Measurements from ENCODE around the gene C10orf90.

The C10orf90 gene

GRCh38 chr10:126637501-126637900, 33.0 kb downstream of the C10orf90 start:
- no peaks in the 10 kb centered on the region for H3K9me3 ChIP-seq
- H3K36me3 ChIP-seq (replicated peaks) = no peaks in the 10 kb centered on the region
- in situ Hi-C loops (cut with MboI; ENCODE audit: low sequenced_read_pairs) = no loop called here
- H3K4me3 ChIP-seq = no peak overlapping the region
- H3K27me3 ChIP-seq (ENCODE audit: low read depth) = peaks cover 6% of the 10 kb centered on the region; the same call in 1 of the 2 replicates
- no peak for DNase-seq (ENCODE audit: low spot score in 2 of 2)
- no peaks in the 10 kb centered on the region for H3K4me1 ChIP-seq

DNA sequence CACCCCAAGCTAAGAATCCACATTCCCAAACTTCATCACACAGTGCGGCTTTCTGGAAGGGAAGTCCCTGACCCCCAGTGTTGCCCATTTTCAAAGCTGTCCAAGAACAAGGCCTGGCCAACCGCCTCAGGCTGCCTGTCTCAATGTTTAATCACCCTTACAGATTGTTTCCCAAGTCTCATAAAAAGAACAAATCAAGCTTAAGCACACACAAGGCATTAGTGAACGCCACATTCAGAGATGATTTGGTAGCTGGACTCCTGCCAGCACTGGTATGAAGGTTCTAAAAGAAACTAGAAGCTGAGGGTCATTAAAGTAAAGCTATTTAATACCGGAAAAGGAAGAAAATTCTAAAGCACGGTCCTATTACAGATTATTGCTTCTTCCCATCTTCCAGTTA, 35.6 kb downstream of the C10orf90 start:
- H3K27me3 ChIP-seq (ENCODE audit: low read depth) = peaks cover 6% of the 10 kb centered on the region; the same call in 1 of the 2 replicates
- peak; percentile 3 to 17 for DNase-seq (ENCODE audit: low spot score in 2 of 2)
- no peak overlapping the region for H3K4me3 ChIP-seq
- in situ Hi-C loops (cut with MboI; ENCODE audit: low sequenced_read_pairs) = no loop called here
- no peaks in the 10 kb centered on the region for H3K36me3 ChIP-seq (replicated peaks)
- no peaks in the 10 kb centered on the region for H3K4me1 ChIP-seq
- no peaks in the 10 kb centered on the region for H3K9me3 ChIP-seq

- Histone ChIP-seq H3K36me3 (replicated peaks) (no peaks in the 10 kb centered on the region), H3K4me3 (no peak overlapping the region), H3K9me3 (no peaks in the 10 kb centered on the region), H3K4me1 (no peaks in the 10 kb centered on the region), H3K27me3 (ENCODE audit: low read depth) (peaks cover 6% of the 10 kb centered on the region; the same call in 1 of the 2 replicates)
- DNase-seq (ENCODE audit: low spot score in 2 of 2) = no peak
- in situ Hi-C loops (cut with MboI; ENCODE audit: low sequenced_read_pairs) = no loop called here
Observed at GRCh38 chr10:126634347-126634746, 36.1 kb downstream of the C10orf90 start.

DNA sequence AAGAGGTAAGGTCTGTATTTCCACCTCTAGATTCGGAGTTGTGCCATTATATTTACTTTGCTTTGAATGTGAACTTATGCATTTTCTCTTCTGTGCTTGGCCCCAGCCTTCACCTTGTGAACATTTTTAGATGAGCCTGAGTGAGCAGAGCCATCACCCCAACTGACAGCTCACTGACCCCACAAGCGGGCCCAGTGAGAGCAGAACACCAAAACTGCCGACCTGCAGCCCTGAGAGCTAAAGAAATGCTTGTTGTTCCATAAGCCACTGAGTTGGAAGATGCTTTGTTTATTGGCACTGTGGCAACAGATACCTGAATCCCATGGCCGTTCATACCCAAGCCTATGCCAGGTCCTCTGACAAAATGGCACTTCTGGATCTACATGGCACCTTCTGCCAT, 37.8 kb downstream of the C10orf90 start:
- Histone ChIP-seq H3K36me3 (replicated peaks) (no peaks in the 10 kb centered on the region), H3K4me1 (no peaks in the 10 kb centered on the region), H3K4me3 (no peak overlapping the region), H3K27me3 (ENCODE audit: low read depth) (peaks cover 6% of the 10 kb centered on the region; the same call in 1 of the 2 replicates), H3K9me3 (no peaks in the 10 kb centered on the region)
- in situ Hi-C loops (cut with MboI; ENCODE audit: low sequenced_read_pairs) = no loop called here
- DNase-seq (ENCODE audit: low spot score in 2 of 2) = no peak

- no peaks in the 10 kb centered on the region for H3K36me3 ChIP-seq (replicated peaks)
- in situ Hi-C loops (cut with MboI; ENCODE audit: low sequenced_read_pairs) = no loop called here
- no peak overlapping the region for H3K4me3 ChIP-seq
- no peak for DNase-seq (ENCODE audit: low spot score in 2 of 2)
- no peaks in the 10 kb centered on the region for H3K9me3 ChIP-seq
- peaks cover 6% of the 10 kb centered on the region; the same call in 1 of the 2 replicates for H3K27me3 ChIP-seq (ENCODE audit: low read depth)
- no peaks in the 10 kb centered on the region for H3K4me1 ChIP-seq
Observed at GRCh38 chr10:126629925-126630624, 40.4 kb downstream of the C10orf90 start.

- no peaks in the 10 kb centered on the region for H3K9me3 ChIP-seq
- no peak overlapping the region for H3K4me3 ChIP-seq
- H3K4me1 ChIP-seq = no peaks in the 10 kb centered on the region
- DNase-seq (ENCODE audit: low spot score in 2 of 2) = no peak
- H3K36me3 ChIP-seq (replicated peaks) = no peaks in the 10 kb centered on the region
- H3K27me3 ChIP-seq (ENCODE audit: low read depth) = no peaks in the 10 kb centered on the region
- in situ Hi-C loops (cut with MboI; ENCODE audit: low sequenced_read_pairs) = no loop called here
Observed at GRCh38 chr10:126628746-126629145, 41.7 kb downstream of the C10orf90 start.

DNA sequence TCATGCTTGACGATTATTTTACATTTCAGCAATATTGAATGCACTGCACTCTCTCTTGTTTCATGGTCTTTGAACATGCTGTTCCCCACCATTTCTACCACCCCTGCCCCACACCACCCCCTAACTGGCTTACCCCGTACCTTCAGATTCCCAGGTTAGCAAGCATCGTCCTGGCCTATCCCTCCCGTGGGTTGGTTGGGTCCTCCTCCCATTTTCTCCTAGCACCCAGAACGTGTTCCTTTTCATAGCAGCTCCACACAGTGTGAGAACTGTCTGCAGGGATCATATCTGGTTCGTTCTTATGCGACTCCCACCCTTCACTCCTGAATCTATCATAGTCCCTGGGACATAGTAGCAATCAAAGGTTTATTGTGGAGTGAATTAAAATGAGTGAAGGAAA, 48.6 kb downstream of the C10orf90 start:
- Histone ChIP-seq H3K27me3 (ENCODE audit: low read depth) (no peaks in the 10 kb centered on the region), H3K36me3 (replicated peaks) (no peaks in the 10 kb centered on the region), H3K4me3 (no peak overlapping the region), H3K4me1 (no peaks in the 10 kb centered on the region), H3K9me3 (no peaks in the 10 kb centered on the region)
- in situ Hi-C loops (cut with MboI; ENCODE audit: low sequenced_read_pairs) = no loop called here
- no peak for DNase-seq (ENCODE audit: low spot score in 2 of 2)

GRCh38 chr10:126618466-126618865, 52.0 kb downstream of the C10orf90 start:
- Histone ChIP-seq H3K36me3 (replicated peaks) (no peaks in the 10 kb centered on the region), H3K9me3 (no peaks in the 10 kb centered on the region), H3K4me1 (no peaks in the 10 kb centered on the region), H3K4me3 (no peak overlapping the region), H3K27me3 (ENCODE audit: low read depth) (no peaks in the 10 kb centered on the region)
- in situ Hi-C loops (cut with MboI; ENCODE audit: low sequenced_read_pairs) = no loop called here
- DNase-seq (ENCODE audit: low spot score in 2 of 2) = no peak

DNA sequence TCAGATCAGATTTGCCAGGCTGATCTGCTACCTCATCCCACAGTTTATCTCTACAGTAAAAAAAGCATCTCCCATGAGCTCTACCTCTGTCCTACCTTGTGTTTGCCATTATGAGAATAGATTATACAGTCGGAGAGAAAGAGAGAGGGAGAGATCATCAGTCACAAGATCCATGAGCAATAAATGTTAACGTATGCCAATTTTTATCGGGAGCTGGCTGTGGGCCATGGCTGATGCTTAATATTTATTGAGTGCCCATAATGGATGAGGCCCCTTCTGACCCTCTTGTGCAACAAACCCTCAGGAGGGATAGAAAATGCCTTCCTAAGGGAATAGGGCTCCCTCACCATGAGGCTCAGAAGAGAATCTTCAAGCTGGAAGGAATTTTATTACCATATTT, 52.8 kb downstream of the C10orf90 start:
- Histone ChIP-seq H3K4me3 (no peak overlapping the region), H3K4me1 (no peaks in the 10 kb centered on the region), H3K9me3 (no peaks in the 10 kb centered on the region), H3K27me3 (ENCODE audit: low read depth) (no peaks in the 10 kb centered on the region), H3K36me3 (replicated peaks) (no peaks in the 10 kb centered on the region)
- no peak for DNase-seq (ENCODE audit: low spot score in 2 of 2)
- in situ Hi-C loops (cut with MboI; ENCODE audit: low sequenced_read_pairs) = no loop called here

DNA sequence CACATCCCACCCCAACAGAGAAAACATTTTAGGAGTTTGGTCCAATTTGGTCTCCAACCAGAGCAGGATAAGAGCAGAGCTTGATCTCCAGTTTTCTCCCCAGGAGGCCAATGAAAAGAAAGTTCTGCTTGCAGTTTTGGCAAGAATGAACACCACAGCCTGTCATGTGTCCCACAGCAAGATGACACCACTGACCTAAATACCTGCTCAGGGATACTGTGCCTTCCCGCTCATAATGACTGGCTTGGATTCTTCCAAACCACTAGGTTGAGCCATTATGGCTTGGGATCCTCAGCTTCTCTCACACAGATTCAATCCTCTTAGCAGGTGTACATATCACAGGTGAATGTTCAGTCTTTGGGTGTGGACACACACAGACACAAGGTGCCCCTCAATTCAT, 53.3 kb downstream of the C10orf90 start:
- no peak overlapping the region for H3K4me3 ChIP-seq

GRCh38 chr10:126616737-126617136, 53.8 kb downstream of the C10orf90 start:
- Histone ChIP-seq H3K4me3 (no peak overlapping the region), H3K27me3 (ENCODE audit: low read depth) (no peaks in the 10 kb centered on the region), H3K4me1 (no peaks in the 10 kb centered on the region), H3K36me3 (replicated peaks) (no peaks in the 10 kb centered on the region), H3K9me3 (no peaks in the 10 kb centered on the region)
- no peak for DNase-seq (ENCODE audit: low spot score in 2 of 2)
- in situ Hi-C loops (cut with MboI; ENCODE audit: low sequenced_read_pairs) = no loop called here

More for the DNA sequence above, 53.3 kb downstream of the C10orf90 start:
- H3K4me1 ChIP-seq = no peaks in the 10 kb centered on the region
- no peaks in the 10 kb centered on the region for H3K9me3 ChIP-seq
- in situ Hi-C loops (cut with MboI; ENCODE audit: low sequenced_read_pairs) = no loop called here
- no peaks in the 10 kb centered on the region for H3K27me3 ChIP-seq (ENCODE audit: low read depth)
- no peak for DNase-seq (ENCODE audit: low spot score in 2 of 2)
- H3K36me3 ChIP-seq (replicated peaks) = no peaks in the 10 kb centered on the region

DNA sequence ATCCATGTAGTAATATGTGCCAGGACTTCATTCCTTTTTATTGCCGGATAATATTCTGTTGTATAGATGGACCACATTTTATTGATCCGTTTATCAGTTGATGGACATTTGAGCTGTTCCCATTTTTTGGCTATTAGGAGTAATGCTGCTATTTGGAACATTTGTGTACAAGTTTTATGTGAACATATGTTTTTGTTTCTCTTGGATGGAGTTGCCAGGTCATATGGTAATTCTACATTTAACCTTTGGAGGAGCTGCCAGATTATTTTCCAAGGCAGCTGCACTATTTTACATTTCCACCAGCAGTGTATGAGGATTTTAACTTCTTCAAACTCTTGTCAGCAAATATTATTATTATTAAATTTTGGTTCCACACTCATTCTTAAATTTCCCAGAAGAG, 59.2 kb downstream of the C10orf90 start:
- H3K4me3 ChIP-seq = no peak overlapping the region
- in situ Hi-C loops (cut with MboI; ENCODE audit: low sequenced_read_pairs) = no loop called here
- DNase-seq (ENCODE audit: low spot score in 2 of 2) = no peak

DNA sequence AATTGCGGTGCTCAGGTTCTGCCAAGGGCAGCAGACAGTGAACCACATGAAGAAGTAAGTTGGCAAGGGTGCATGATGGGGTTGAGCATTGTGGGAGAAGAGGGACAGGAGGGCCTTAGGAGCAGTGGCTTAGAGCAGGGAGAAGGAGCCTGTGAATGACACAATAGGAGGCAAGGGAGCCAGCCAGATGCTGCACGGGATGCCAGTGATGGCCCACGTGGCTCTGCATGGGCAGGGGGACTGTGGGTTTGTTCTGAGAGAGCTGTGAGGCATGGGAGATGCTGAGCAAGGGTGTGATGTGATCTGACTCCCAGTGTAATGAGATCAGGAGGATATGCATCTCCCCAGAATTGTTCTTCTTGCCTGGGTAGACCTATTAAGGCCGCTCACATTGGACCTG, 60.9 kb downstream of the C10orf90 start:
- Histone ChIP-seq H3K36me3 (replicated peaks) (no peaks in the 10 kb centered on the region), H3K4me1 (no peaks in the 10 kb centered on the region), H3K27me3 (ENCODE audit: low read depth) (no peaks in the 10 kb centered on the region), H3K9me3 (no peaks in the 10 kb centered on the region), H3K4me3 (no peak overlapping the region)
- no peak for DNase-seq (ENCODE audit: low spot score in 2 of 2)
- in situ Hi-C loops (cut with MboI; ENCODE audit: low sequenced_read_pairs) = no loop called here

More for the DNA sequence above, 59.2 kb downstream of the C10orf90 start:
- no peaks in the 10 kb centered on the region for H3K9me3 ChIP-seq
- H3K36me3 ChIP-seq (replicated peaks) = no peaks in the 10 kb centered on the region
- no peaks in the 10 kb centered on the region for H3K27me3 ChIP-seq (ENCODE audit: low read depth)
- no peaks in the 10 kb centered on the region for H3K4me1 ChIP-seq

DNA sequence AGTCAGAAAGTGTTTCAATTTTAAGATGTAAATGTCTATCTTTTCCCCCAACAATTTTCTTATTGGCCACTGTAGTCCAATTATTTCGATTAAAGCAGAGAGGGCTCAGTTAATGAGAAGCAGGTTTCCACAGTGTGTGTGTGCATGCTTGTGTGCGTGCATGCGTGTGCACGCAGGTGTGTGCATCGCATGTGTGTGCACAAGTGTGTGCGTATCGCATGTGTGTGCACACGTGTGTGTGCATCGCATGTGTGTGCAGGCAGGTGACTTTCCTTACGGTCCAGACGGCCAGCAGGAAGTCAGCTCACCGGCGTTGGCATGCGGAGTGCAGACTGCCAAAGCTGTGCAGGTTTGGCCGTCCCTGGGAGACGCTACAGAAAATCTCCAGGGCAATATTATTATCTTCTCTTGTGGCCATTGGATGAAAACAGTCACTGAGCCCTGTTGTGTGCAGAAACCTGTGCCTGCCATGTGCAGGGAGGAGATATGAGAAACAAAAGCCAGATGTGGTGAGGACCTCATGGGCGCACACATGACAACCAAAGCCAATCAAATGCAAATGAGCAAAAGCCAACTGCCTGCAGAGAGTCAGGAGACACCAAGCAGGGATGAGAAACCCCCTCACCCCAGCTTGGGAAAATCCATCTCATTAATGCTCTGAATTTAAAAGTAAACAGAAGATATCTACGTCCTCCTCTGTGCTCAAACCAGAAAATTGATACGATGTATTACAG, 70.4 kb downstream of the C10orf90 start:
- Histone ChIP-seq H3K4me3 (no peak overlapping the region), H3K27me3 (ENCODE audit: low read depth) (peaks cover 2% of the 10 kb centered on the region; the same call in 1 of the 2 replicates), H3K4me1 (no peaks in the 10 kb centered on the region), H3K36me3 (replicated peaks) (no peaks in the 10 kb centered on the region), H3K9me3 (no peaks in the 10 kb centered on the region)
- no peak for DNase-seq (ENCODE audit: low spot score in 2 of 2)
- in situ Hi-C loops (cut with MboI; ENCODE audit: low sequenced_read_pairs) = no loop called here

All from HAP-1 (cell line).